Heart left ventricle (tissue), 16 donors: ENCODE data around the gene COPG2. TPM values are rescaled to one million over a fixed set of nuclear protein-coding genes. Genes with fewer than 3 reads are reported as not detected.
"Not testable (repeated sequence)": the region's sequence is repeated elsewhere in the genome, so short reads cannot be mapped to it uniquely, and the experiment has no call there.

Experiments used
- ATAC-seq, 4 donors: fragments of 200-7000 bp; cut with Tn5 transposase; one replicate each; pipeline ENCODE4 v1.9.1; 2020 to 2022; ENCODE audit warnings: moderate library complexity in 4 of 4, mild to moderate bottlenecking in 3 of 4, moderate number of reproducible peaks in 1 of 4
- DNase-seq, 5 donors: peaks; one replicate each; pipeline ENCODE4 v3.0.0-alpha.2; 2020
- H3K27ac ChIP-seq, 12 donors: fragments of 200-600 bp; sonication (generic) in 4 of 12; one replicate each; pipeline versions ENCODE4 v1.5.0 to v1.8.0; 2016 to 2022; ENCODE audit warnings: mild to moderate bottlenecking in 2 of 12
- H3K27me3 ChIP-seq, 9 donors: fragments of 200-600 bp; sonication (generic) in 2 of 9; one replicate each; pipeline versions ENCODE4 v1.5.1 to v1.8.0; 2016 to 2022; ENCODE audit warnings: mild to moderate bottlenecking in 3 of 9
- H3K36me3 ChIP-seq, 9 donors: fragments of 200-600 bp; sonication (generic) in 2 of 9; one replicate each; pipeline versions ENCODE4 v1.5.0 to v1.8.0; 2018 to 2022; ENCODE audit warnings: mild to moderate bottlenecking in 2 of 9
- H3K4me1 ChIP-seq, 12 donors: fragments of 200-600 bp; sonication (generic) in 4 of 12; one replicate each; pipeline versions ENCODE4 v1.5.0 to v1.8.0; 2016 to 2022; ENCODE audit warnings: mild to moderate bottlenecking in 3 of 12
- H3K4me3 ChIP-seq, 12 donors: fragments of 200-600 bp; sonication (generic) in 4 of 12; one replicate each; pipeline versions ENCODE4 v1.5.0 to v1.8.0; 2017 to 2022; ENCODE audit warnings: mild to moderate bottlenecking in 9 of 12, moderate library complexity in 4 of 12
- H3K9me3 ChIP-seq, 12 donors: fragments of 200-600 bp; sonication (generic) in 4 of 12; one replicate each; pipeline versions ENCODE4 v1.5.0 to v1.8.0; 2016 to 2022; ENCODE audit warnings: mild to moderate bottlenecking in 1 of 12
- POLR2A ChIP-seq, 2 donors: fragments of 450-650 bp; IDR thresholded peaks; one replicate each; pipeline ENCODE4 v1.6.1; 2017; ENCODE audit warnings: antibody characterized with exemption in 2 of 2, mild to moderate bottlenecking in 2 of 2, moderate library complexity in 2 of 2
- WGBS, 4 donors: extraction: QIAGEN DNeasy Blood & Tissue Kit in 2 of 4; methylation state at CpG; one replicate each; pipeline versions ENCODE4 v1.1.5 to v1.1.7; 2013 to 2018; 5-methylcytosine and 5-hydroxymethylcytosine counted together
- intact Hi-C, 10 donors: fragments of 100-400 bp; cut with DNase I; formaldehyde crosslinking; loops; one replicate each; pipeline versions ENCODE4 v1.11.1 to v1.14.2; 2022
- polyA plus RNA-seq, 2 donors: library from polyadenylated mRNA; stranded (reverse); fragments of 200-250 nt; gene quantifications; one replicate each; pipeline ENCODE4 v1.2.3, GENCODE V29; 2013
- total RNA-seq, 9 donors: library from RNA; depleted of rRNA in 2 of 9; stranded (reverse); fragments of >200 nt in 2 of 9; fragmentation: NEBNext Ultra II Directional in 3 of 9; extraction: Animal tissue kit (Norgen Biotek cat#: 25700) in 3 of 9; gene quantifications; one replicate each; pipeline versions ENCODE4 v1.1.0 to v1.2.4, GENCODE V29; 2016 to 2023
- TF ChIP-seq, protein P1 (sequence below), 12 donors: fragments of 200-600 bp; sonication (generic) in 4 of 12; IDR thresholded peaks; one replicate each; pipeline versions ENCODE4 v1.5.0 to v1.8.0; 2018 to 2022; ENCODE audit warnings: antibody characterized with exemption in 12 of 12, mild to moderate bottlenecking in 5 of 12
- donor health status: ischemic (EF 13 %, LVEDD 7.1; RV severe dilation, severe dysfunction).
- donor health status: healthy with polysubstance abuse.
- donor health status: DM: no; HTN: yes; CAD: no.
- donor health status: DM: no; HTN: no; CAD: no.
- donor health status: ischemic (EF 25% LVEDD 6.9; RV normal size, moderate dysfunction).
- donor health status: ischemic (EF 25% LVEDD 5.7; RV mildly dilated, moderate dysfunction).
- donor health status: healthy.
- donor health status: DM: yes; HTN: yes; CAD: no.
- donor health status: ischemic (EF 35%, LVEDD 5.7; RV mildly dilated, moderate dysfunction).
- donor health status: nonischemic (EF 11% LVEDD 7.7; RV severe dilation, severe dysfunction).
- donor health status: DM: yes; HTN: yes; CAD: no.
- donor health status: PGD.
- donor health status: ischemic (EF 29% LVEDD 5.4; RV normal size, mild dysfunction).
- donor health status: nonischemic (EF 23%, LVEDD 6.1; RV moderate dilation, normal function).

Gene COPG2
- total and polyA plus RNA-seq, 11 donors = 6.9 to 26.9 (median 17.3) TPM

DNA sequence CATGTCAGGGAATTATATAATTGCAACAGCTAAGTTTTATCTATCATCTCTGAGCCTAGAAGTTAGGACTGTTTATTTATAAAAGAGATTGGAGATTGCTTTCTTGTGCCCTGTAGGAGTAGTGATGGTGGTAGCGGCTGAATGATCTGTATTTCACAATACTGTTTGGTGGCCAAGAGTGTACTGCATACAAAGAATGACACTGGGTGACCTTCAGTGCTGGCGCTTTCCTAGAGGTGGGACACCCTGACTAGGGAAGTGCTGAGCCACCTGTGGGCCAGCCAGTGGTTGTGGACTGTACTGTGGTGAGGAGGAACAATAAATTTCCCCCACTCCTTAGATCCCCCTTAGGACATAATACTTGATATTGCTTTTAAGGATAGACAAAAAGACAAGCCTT lies 53.0 kb downstream of the COPG2 start:
- H3K9me3 ChIP-seq = peaks cover 0 to 26% (median 0%) of the 10 kb centered on the region in 12 donors
- DNase-seq (peak in 2 of 5 donors; percentile 30 to 42), ATAC-seq (peak; percentile 79 to 95 (median 86))
- TF ChIP-seq, protein P1, sequence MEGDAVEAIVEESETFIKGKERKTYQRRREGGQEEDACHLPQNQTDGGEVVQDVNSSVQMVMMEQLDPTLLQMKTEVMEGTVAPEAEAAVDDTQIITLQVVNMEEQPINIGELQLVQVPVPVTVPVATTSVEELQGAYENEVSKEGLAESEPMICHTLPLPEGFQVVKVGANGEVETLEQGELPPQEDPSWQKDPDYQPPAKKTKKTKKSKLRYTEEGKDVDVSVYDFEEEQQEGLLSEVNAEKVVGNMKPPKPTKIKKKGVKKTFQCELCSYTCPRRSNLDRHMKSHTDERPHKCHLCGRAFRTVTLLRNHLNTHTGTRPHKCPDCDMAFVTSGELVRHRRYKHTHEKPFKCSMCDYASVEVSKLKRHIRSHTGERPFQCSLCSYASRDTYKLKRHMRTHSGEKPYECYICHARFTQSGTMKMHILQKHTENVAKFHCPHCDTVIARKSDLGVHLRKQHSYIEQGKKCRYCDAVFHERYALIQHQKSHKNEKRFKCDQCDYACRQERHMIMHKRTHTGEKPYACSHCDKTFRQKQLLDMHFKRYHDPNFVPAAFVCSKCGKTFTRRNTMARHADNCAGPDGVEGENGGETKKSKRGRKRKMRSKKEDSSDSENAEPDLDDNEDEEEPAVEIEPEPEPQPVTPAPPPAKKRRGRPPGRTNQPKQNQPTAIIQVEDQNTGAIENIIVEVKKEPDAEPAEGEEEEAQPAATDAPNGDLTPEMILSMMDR (IDR thresholded peaks at IDR 0.05) = no peak
- TF ChIP-seq POLR2A (IDR thresholded peaks at IDR 0.05) = no peak
- intact Hi-C loops = no loop called here
- no peak overlapping the region for H3K27ac ChIP-seq
- no peaks in the 10 kb centered on the region for H3K27me3 ChIP-seq
- peaks cover 3 to 56% (median 30%) of the 10 kb centered on the region in 9 donors for H3K36me3 ChIP-seq
- H3K4me1 ChIP-seq = no peaks in the 10 kb centered on the region
- H3K4me3 ChIP-seq = no peak overlapping the region
- WGBS, 4 donors = 62 to 91% (median 76%) methylated on average over 2 of the region's 2 CpGs

DNA sequence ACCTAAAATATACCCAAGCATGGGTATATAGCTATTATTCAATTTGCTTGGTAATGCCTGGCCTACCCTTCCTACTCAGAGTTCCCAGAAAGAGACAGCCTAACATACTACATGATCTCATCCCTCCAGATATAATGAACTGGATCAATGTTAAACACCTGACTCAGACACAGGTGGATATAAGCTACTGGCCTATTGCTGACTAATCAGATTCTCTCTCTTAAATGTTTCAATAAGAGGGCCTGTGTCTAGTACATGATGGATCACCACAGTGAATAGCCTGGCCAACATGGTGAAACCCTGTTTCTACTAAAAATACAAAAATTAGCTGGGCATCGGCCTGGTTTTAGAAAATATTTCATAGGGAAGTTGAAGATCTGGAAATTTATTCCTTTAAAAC lies 54.1 kb downstream of the COPG2 start:
- H3K4me3 ChIP-seq = no peak overlapping the region
- TF ChIP-seq, protein P1 (IDR thresholded peaks at IDR 0.05) = no peak
- no peak for TF ChIP-seq POLR2A (IDR thresholded peaks at IDR 0.05)
- no peak for DNase-seq
- H3K27ac ChIP-seq = no peak overlapping the region
- H3K4me1 ChIP-seq = no peaks in the 10 kb centered on the region
- ATAC-seq = no peak
- no peaks in the 10 kb centered on the region for H3K27me3 ChIP-seq
- peaks cover 3 to 67% (median 40%) of the 10 kb centered on the region in 9 donors for H3K36me3 ChIP-seq
- peaks cover 0 to 20% (median 0%) of the 10 kb centered on the region in 12 donors for H3K9me3 ChIP-seq
- intact Hi-C loops = no loop called here
- WGBS, 4 donors = 95 to 100% (median 98%) methylated on average over 1 of the region's 1 CpG

DNA sequence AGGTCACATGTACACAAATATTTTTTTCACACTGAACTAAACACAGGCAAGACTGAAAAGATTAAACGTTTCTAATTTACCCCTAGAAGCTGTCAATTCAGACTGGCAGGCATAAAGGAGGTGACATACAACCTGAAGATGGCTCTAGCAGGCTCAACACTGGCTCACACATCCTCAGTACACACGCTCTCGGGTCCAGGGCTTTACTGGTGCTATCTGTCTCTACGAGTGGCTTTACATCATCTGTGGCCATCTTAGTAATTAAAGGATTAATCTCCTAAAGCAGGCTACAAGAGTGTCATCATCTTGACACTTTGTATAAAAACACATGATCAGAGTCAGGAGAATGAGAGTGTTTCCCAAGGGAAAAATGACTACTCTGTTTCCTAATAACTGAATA lies 57.3 kb downstream of the COPG2 start:
- Histone ChIP-seq H3K27ac (no peak overlapping the region), H3K9me3 (peaks cover 0 to 15% (median 0%) of the 10 kb centered on the region in 12 donors), H3K4me1 (no peaks in the 10 kb centered on the region), H3K36me3 (peaks cover 3 to 93% (median 53%) of the 10 kb centered on the region in 9 donors), H3K4me3 (no peak overlapping the region), H3K27me3 (no peaks in the 10 kb centered on the region)
- no peak for TF ChIP-seq POLR2A (IDR thresholded peaks at IDR 0.05)
- TF ChIP-seq, protein P1 (IDR thresholded peaks at IDR 0.05) = no peak
- intact Hi-C loops = no loop called here
- 90 to 93% (median 92%) methylated on average over 4 of the region's 4 CpGs for WGBS, 4 donors
- DNase-seq (no peak), ATAC-seq (no peak)

DNA sequence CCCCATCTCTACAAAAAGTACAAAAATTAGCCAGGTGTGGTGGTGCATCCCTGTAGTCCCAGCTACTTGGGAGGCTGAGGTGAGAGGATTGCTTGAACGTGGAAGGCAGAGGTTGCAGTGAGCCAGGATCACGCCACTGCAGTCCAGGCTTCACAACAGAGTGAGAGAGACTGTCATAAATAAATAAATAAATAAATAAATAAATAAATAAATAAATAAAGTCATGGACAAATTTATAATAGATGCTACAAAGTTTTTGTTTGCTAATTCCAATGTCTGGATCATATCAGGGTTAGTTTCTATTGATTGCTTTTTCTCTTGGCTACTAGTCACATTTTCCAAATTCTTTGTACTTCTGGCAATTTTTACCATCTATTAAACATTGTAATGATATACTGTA lies 61.5 kb downstream of the COPG2 start:
- 98 to 100% (median 99%) methylated on average over 2 of the region's 2 CpGs for whole genome bisulfite sequencing, 4 donors
- ATAC-seq, H3K4me3 ChIP-seq, H3K27ac ChIP-seq, DNase-seq, H3K4me1 ChIP-seq, intact Hi-C loops, H3K27me3 ChIP-seq: not testable (repeated sequence)
- H3K9me3 ChIP-seq = peaks cover 0 to 15% (median 0%) of the 10 kb centered on the region in 12 donors
- peaks cover 0 to 71% (median 43%) of the 10 kb centered on the region in 9 donors for H3K36me3 ChIP-seq

DNA sequence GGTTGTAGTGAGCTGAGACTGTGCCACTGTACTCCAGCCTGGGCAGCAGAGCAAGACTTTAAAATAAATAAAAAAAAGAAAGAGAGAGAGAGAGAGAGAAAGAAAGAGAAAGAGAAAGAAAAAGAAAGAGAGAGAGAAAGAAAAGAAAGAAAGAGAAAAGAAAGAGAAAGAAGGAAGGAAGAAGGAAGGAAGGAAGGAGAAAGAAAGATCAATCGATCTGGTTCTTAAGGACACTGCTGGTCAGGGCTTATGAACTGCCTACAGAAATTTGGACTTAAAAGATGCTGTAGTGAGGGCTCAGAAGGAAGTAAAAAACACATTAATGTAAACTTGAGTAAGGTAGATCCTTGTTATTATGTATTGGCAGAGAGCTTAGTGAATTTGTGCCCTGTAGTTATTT lies 62.4 kb downstream of the COPG2 start:
- Histone ChIP-seq H3K9me3 (peaks cover 0 to 15% (median 0%) of the 10 kb centered on the region in 12 donors), H3K4me3 (no peak overlapping the region), H3K4me1 (no peaks in the 10 kb centered on the region), H3K36me3 (peaks cover 0 to 62% (median 35%) of the 10 kb centered on the region in 9 donors), H3K27me3 (no peaks in the 10 kb centered on the region), H3K27ac (no peak overlapping the region)
- TF ChIP-seq POLR2A (IDR thresholded peaks at IDR 0.05) = no peak
- TF ChIP-seq, protein P1 (IDR thresholded peaks at IDR 0.05) = no peak
- DNase-seq = no peak
- WGBS, 4 donors = 91 to 95% (median 92%) methylated on average over 1 of the region's 1 CpG
- intact Hi-C loops = no loop called here
- ATAC-seq = no peak
